ENCODE results near the gene KRT77.

GRCh38 chr12:52713960-52714886 lies 10.9 kb upstream of the KRT77 start:
- no peak for TF ChIP-seq CTCF (IDR thresholded peaks at IDR 0.05)
- no peak for TF ChIP-seq POLR2AphosphoS5 (IDR thresholded peaks at IDR 0.05)
- no peak for TF ChIP-seq POLR2A (IDR thresholded peaks at IDR 0.05)

All from stomach (tissue), 4 donors.